KOPT-K1 (cell line): Measurements from ENCODE around the gene DPAGT1.
"Not testable (repeated sequence)": the region's sequence is repeated elsewhere in the genome, so short reads cannot be mapped to it uniquely, and the experiment has no call there.

Experiments used
- H3K27ac ChIP-seq: fragments of 200-600 bp; sonication (generic); 2 replicates; pipeline ENCODE4 v1.5.1; 2016; ENCODE audit warnings: antibody characterized with exemption, mild to moderate bottlenecking, low read depth, low read length; ENCODE audit not compliant: poor library complexity, severe bottlenecking
- H3K36me3 ChIP-seq: fragments of 200-600 bp; sonication (generic); 2 replicates; pipeline ENCODE4 v1.5.1; 2017; ENCODE audit warnings: antibody characterized with exemption, mild to moderate bottlenecking, low read length, moderate library complexity; ENCODE audit not compliant: insufficient read depth
- H3K9me3 ChIP-seq: fragments of 200-600 bp; sonication (generic); 2 replicates; pipeline ENCODE4 v1.5.1; 2017; ENCODE audit warnings: antibody characterized with exemption, low read length, mild to moderate bottlenecking; ENCODE audit not compliant: insufficient read depth, poor library complexity, severe bottlenecking

Gene DPAGT1

DNA sequence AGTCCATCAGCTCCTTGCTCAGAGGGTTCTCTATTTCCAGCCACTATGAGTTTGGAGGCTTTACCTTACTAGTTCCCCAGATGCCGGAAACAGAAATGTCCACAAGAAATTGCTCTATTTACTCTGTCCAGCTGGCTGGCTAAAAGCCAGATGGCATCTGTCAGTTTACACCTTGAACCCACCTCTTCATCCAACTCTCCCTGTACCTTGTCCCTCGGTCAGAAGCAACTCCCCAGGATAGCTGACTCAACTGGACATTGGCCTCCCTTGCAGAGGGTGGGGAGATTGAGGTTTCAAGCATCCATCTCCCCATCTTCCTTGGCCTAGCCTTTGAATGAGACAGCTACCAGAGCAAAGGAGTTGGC is 7.2 kb upstream of the DPAGT1 start:
- Histone ChIP-seq H3K36me3 (peaks cover 43% of the 10 kb centered on the region), H3K9me3 (no peaks in the 10 kb centered on the region), H3K27ac (peak overlapping the region; percentile 75)

DNA sequence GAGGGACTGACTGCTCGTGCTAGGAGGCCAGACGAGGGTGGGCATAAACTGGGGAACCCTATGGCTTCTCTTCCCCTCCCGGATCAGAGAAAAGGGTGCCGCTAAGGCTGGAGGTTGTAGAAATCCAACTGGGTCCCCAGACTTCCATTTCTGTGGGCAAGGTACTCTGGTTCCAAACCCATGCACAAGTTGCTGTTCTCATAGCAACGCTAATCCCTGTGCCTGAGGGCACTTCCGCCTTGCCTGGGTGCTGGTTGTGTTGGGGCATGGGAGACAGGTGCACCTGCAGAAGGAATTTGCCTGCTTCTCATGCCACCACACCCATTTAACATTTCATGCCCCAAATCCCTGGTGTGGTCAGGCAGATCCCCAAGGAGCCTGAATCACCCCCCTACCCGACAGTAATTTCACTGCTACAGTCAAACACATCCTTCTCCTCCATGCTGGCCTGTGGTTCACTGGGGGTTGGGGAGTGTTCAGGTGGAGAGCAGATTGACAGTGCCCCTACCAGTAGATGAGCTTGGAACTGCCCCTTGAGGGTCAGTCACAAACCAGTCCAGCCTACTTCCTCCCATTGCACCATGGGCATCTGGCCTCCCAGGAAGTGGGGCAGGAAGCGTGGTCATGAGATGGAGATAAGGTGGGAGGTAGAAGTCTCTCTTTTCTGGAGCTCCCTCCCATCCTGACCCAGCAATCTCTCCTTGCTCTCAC is 6.6 kb upstream of the DPAGT1 start:
- Histone ChIP-seq H3K36me3 (peaks cover 38% of the 10 kb centered on the region), H3K9me3 (no peaks in the 10 kb centered on the region), H3K27ac (peak overlapping the region; percentile 75)

- peaks cover 31% of the 10 kb centered on the region for H3K36me3 ChIP-seq
- H3K27ac ChIP-seq: peak overlapping the region; percentile 75
- no peaks in the 10 kb centered on the region for H3K9me3 ChIP-seq
These were observed 6.0 kb upstream of the DPAGT1 start for GRCh38 chr11:119107538-119108145.

DNA sequence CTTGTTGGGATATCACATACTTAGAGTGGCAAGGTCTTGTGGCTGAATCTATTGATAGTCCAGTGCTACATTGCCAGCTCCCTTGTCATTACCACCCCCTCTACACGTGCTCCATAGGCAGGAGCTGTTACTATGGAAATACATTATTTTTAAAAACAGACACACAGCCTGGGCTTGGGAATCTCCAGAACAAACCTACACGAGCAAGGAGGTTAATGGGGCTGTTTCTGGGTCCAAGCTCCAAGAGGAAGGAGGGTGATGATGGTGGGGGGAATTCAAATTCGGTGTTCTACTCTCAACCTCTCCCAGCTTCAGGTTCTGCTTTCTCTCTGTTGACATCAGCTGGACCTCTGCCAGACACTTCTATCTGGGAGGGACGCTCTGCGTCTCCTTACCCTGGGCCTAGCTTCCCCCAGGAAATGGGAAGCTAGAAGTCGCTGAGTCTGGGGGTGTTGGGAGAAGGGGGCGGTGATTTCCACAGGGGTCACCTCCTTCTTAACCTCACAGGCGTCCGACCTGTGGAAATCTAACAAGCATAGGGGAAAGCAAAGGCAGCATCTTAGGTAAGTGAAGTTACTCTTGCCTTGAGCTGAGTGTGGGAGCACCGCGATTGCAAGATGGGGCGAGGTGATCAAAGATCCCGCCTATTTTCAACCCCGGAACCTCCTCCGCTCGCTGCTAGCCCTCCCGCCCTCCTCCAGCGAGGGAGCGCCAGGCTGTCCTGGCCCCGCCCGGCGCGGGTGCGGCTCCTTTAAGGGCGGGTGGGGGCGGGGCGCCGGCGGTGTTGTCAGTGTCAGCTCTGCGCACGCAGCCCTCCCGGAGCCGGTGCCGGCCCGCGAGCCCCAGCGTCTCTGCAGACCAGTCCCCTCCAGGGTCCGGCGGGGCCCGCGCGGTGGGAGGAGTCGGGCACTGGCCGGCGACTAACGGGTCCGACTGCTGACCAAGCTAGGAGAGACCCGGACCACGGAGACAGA is 5.2 kb upstream of the DPAGT1 start, which contains the start of gene C2CD2L:
C2CD2L (plus strand) TSS at position 781 of the 974 bp plus-strand sequence. CDS start 398 bp downstream, outside the sequence.
- no peaks in the 10 kb centered on the region for H3K9me3 ChIP-seq
- H3K27ac ChIP-seq: peak within 1 kb of the TSS; percentile 75
- peaks cover 23% of the 10 kb centered on the region for H3K36me3 ChIP-seq

DNA sequence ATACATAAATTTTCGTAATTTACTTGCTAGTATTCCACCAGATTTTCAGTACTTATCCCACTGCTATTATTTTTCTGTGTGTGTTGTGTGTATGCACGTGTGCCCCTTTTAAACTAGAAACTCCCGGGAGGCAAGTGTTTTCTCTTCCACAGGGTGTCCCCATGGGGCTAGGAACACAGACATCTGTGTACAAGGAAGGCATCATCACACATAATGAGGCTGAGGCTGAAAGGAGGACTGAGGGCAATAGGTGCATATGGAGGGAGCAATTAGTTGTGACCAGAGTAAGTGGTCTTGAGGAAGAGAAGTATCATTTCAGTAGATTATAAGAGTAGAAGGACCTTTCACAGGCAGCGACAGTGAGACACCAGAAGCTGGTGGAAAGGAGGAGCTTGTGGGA is 2.1 kb upstream of the DPAGT1 start:
- Histone ChIP-seq H3K9me3 (no peaks in the 10 kb centered on the region), H3K27ac (no peak overlapping the region), H3K36me3 (peaks cover 2% of the 10 kb centered on the region; the same call in 1 of the 2 replicates)

DNA sequence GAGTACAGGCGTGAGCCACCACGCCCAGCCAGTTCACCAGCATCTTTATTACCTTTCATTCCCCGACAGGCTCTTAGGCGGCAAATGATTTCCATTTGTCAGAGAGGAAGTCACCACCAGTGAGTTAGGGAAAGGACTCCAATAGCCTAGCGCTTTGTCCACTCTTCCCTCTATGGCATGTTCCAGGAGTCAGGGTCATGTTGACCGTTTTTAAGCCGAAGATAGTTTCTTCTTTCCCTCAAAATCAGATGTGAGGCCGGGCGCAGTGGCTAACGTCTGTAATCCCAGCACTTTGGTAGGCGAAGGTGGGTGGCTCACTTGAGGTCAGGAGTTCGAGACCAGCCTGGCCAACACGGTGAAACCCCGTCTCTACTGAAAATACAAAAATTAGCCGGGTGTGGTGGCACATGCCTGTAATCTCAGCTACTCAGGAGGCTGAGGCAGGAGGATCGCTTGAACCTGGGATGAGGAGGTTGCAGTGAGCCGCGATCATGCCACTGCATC is 1.6 kb upstream of the DPAGT1 start:
- H3K27ac ChIP-seq, H3K9me3 ChIP-seq, H3K36me3 ChIP-seq: not testable (repeated sequence)

- Histone ChIP-seq H3K36me3 (peaks cover 28% of the 10 kb centered on the region), H3K9me3 (no peaks in the 10 kb centered on the region), H3K27ac (peak overlapping the region; percentile 86)
These were observed 477 bp downstream of the DPAGT1 start for GRCh38 chr11:119100994-119101758.

DNA sequence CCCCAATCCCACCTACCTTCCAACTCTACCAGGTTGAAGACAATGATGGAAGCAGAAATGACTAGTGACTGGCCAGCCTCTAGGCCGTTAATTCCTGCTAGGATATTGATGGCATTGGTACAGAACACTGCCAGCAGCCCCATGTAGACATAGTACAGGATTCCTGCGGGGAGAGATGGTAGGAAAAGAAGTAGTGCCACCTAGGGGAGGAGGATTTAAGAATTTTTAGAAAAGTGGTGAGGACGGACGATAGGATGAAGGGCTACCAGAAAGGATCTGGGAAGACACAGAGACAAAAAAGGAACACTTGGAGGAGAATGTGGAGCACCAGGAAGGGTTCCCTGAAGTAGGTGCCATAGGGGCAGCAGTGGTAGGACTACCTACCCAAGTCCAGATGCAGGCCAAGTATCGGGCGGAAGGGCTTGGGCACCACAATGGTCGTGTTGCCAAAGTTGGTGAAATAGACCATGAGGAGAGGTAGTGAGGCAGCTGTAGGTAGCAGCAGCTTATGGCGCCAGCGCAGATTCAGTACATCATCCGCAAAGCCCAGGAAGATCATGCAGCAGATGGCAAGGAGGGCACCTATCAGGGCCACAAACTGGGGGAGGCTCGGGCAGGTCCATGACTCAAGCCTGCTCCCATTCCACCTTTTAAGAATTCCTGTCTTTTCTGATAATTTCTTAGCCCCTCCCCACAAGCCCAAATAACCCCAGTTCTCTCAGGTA is 1.2 kb downstream of the DPAGT1 start:
- peaks cover 28% of the 10 kb centered on the region for H3K36me3 ChIP-seq
- H3K27ac ChIP-seq: peak overlapping the region; percentile 86
- H3K9me3 ChIP-seq: no peaks in the 10 kb centered on the region

DNA sequence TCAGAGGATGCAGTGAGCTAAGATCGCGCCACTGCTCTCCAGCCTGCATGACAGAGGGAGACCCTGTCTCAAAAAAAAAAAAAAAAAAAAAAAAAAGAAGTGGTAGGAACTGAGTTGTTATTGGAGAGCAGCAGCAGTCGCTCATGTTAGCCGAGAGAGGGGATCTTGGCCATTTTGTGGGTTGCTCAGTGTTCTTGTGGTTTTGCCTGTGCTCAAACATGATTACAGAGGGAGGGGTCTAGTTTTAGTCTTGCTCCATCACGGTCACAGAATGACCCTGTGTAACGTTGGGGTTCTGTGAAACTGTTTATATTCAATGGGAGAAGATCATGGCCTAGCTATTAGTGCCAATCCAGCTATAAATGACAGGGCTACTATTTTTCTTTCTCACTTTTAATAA is 1.9 kb downstream of the DPAGT1 start:
- Histone ChIP-seq H3K27ac (no peak overlapping the region), H3K36me3 (peaks cover 28% of the 10 kb centered on the region), H3K9me3 (no peaks in the 10 kb centered on the region)

- no peaks in the 10 kb centered on the region for H3K9me3 ChIP-seq
- H3K36me3 ChIP-seq: peaks cover 64% of the 10 kb centered on the region
- H3K27ac ChIP-seq: peak overlapping the region; percentile 96
These were observed 6.4 kb downstream of the DPAGT1 start for GRCh38 chr11:119095066-119095880.

DNA sequence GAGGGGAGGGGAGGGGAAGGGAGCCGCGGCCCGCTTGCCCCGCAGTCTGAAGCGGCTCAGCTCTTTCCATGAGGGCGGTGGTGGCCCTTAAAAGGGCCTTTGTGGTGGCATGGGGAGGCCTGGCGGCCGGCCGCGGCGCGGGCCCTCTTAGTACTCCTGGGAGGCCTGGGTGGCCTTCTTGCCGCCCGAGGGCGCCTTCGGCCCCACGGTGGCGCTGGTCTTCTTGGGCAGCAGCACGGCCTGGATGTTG is 6.9 kb downstream of the DPAGT1 start:
- Histone ChIP-seq H3K9me3 (no peaks in the 10 kb centered on the region), H3K27ac (peak overlapping the region; percentile 96), H3K36me3 (peaks cover 67% of the 10 kb centered on the region)

DNA sequence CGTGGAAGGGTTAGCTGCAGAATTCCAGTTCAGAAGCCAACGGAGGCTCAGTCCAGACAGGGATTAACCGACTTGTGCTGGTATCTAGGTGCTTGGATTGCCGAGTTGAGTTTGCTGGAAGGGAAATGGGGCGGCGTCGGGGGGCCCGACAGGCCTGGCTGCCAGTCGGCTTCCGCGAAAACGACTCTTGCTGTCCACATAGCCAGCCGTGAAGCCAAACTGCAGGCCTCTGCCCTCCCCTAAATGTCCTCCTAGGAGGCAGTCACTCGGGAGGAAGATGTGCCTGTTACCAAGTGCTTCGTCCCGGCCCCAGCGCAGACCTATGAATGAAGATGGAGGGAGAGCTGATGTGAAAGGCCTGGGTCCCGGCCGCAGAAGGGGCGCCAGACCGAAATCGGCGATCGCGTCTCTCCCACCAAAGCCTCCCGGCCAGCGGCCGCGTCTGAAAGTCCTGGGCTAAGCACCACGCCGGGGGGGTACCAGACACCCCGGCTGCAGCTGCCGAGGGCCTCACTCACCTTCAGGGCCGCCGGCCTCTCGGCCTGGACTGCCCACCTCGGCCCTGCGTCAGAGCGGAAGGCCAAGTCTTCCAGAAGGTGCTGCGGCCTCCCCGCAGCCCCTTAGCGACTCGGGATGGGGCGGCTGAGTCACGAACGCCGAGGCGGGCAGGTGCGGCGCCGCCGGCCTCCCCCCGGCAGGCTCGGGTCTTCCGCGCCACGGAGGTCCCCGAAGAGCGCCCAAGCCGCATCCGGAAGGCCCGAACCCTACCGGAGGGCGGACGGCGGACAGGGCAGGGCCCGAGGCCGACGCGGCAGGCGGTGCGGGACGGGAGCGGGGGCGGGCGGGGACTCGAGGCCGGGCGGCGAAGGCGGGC is 7.5 kb downstream of the DPAGT1 start:
- H3K9me3 ChIP-seq: no peaks in the 10 kb centered on the region
- H3K36me3 ChIP-seq: peaks cover 69% of the 10 kb centered on the region
- peak overlapping the region; percentile 96 for H3K27ac ChIP-seq
